Stimulated activated CD4-positive, alpha-beta T cell treated with anti-CD3 and anti-CD28 coated beads, Interleukin-15, amount 100 ng/mL, for 48 hours (primary cell): Measurements from ENCODE around the gene RGS6.

Source experiments
- DNase-seq, 2 donors: peaks; one replicate each; pipeline ENCODE4 v3.0.0-alpha.2; 2020; ENCODE audit warnings: low read depth in 2 of 2

Gene RGS6

GRCh38 chr14:72577521-72577920, 645.3 kb downstream of the RGS6 start:
- no peak for DNase-seq

GRCh38 chr14:72578514-72578913, 646.3 kb downstream of the RGS6 start:
- DNase-seq, result no peak

DNA sequence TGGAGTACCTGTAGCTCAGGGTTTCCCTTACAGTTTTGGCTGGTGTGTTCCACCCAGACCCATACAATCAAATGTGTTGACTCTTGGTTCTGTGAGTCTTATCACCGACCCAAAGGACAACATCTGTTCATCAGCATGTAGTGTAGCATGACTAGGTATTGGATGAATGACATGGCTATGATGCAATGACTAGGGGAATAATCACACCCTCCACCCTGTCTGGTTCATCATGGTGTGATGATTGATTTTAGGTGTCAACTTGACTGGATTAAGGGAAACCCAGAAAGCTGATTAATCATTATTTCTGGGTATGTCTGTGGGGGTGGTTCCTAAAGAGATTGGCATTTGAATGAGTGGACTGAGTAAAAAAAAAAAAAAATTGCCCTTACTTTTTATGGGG, 650.4 kb downstream of the RGS6 start:
- no peak for DNase-seq

- no peak for DNase-seq
Observed at GRCh38 chr14:72583316-72584272, 651.4 kb downstream of the RGS6 start.

GRCh38 chr14:72588521-72588920, 656.3 kb downstream of the RGS6 start:
- no peak for DNase-seq

- DNase-seq, result no peak
Observed at GRCh38 chr14:72589652-72590051, 657.4 kb downstream of the RGS6 start.

DNA sequence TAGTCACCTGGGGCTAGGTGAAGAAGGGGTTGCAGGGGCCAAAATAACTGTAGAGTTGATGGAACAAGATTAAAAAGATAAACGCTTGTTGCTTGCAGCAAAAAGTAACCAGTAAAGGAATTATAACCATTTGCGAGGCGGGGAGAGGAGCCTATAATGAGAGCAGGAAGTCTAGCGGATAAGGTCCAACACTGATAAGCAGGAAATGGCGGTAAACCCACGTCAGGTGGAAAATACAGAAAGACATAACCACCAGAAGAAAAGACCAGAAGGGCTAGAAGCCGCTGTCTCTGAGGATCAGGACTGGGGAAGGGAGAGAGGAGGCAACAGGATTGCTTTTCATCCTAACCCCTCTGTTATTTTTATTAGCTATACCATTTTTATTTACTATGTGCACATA, 658.3 kb downstream of the RGS6 start:
- DNase-seq, result no peak

DNA sequence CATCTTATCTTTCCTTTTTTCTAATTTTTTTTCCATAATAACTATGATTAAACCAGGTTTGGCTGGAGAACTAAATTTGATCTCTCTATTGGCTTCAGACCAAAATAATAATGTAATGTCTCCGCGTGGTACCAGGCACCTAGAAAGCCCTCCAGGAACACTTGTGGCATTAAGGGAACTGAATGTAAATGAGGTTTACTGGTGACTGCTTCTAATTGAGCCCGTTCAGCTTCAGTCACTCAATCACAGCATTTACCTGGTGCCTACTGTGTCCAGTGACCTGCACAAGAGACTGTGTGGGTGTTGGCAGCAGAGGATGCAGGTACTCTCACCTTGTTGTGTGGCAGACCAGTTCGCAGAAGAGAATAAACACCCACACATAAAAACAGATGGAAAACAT, 659.2 kb downstream of the RGS6 start:
- DNase-seq, result no peak

- DNase-seq, result peak in 1 of 2 donors; percentile 11
Observed at GRCh38 chr14:72594099-72594901, 662.1 kb downstream of the RGS6 start.

DNA sequence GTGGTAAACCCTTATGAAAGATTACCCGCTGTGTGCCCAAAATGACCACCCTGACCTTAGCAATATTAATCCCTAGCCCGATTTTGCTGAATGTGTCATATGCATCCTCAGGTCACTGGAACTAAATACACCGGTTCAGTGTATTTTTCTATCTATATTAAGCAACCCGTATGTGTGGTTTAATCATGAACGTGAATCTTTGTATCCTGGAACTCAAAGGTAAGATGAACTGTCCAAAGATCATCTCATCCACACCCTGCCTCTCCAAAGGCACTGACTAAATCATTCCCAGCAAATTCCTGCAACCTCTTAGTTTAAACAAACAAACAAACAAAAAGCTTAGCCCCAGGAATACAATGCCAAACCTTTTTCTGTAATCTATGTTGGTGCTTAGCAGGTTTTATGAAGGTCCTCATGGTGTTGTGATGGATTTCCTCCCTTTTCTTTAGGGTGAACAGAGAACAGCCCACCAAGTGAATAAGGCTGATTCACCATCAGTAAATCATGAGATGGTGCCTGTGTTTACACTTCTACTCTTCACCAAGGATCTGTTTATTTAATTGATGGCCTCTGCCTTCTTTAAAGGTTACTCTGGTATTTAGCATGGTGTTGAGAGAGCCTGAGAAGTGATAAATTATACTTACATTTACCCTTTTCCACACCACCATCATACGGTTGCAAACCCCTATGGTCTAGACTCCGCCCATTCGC, 663.1 kb downstream of the RGS6 start:
- no peak for DNase-seq

DNA sequence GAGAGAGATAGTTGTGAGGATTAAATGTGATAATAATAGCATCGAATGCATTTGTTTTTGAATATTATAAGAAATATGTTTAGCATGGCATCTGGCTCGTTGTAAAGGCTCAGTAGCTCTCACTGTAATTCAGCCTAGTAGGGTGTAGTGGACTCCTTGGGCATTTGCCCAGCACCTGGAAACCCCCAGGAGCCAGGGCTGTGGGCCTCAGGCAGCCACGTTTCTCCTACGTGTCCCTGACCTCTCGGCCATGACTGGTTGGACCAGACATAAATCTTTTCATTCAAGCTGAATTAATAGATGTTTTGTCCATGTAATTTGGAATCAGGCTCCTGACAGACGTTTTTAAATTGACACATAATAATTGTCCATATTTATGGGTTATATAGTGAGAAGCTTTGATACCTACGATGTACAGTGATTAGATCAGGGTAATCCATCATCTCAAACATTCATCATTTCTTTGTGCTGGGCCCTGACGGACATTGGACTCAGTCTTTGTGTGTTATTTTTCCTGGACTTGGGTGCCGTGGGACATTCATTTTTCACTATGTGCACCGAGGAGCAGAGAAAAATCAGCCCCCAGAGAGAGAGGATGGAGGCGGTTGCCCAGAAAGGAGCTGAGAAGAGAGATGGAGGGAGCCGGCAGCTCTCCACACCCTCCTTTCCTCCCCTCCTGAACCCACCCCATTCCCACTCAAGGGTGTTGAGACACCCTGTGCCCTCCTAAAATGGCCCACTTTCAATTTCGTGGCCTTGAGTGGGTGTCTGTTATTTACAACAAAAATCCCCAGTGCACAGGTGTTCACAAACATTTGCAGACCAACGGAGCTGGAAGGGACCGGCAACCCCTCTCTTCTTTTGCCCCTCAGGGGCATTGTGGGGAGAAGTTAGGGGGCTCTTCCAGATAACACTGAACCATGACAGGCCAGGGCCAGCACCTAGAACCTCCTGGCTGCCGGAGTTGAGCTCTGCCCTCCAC, 665.3 kb downstream of the RGS6 start:
- DNase-seq, result no peak

GRCh38 chr14:72598306-72598705, 666.1 kb downstream of the RGS6 start:
- no peak for DNase-seq

DNA sequence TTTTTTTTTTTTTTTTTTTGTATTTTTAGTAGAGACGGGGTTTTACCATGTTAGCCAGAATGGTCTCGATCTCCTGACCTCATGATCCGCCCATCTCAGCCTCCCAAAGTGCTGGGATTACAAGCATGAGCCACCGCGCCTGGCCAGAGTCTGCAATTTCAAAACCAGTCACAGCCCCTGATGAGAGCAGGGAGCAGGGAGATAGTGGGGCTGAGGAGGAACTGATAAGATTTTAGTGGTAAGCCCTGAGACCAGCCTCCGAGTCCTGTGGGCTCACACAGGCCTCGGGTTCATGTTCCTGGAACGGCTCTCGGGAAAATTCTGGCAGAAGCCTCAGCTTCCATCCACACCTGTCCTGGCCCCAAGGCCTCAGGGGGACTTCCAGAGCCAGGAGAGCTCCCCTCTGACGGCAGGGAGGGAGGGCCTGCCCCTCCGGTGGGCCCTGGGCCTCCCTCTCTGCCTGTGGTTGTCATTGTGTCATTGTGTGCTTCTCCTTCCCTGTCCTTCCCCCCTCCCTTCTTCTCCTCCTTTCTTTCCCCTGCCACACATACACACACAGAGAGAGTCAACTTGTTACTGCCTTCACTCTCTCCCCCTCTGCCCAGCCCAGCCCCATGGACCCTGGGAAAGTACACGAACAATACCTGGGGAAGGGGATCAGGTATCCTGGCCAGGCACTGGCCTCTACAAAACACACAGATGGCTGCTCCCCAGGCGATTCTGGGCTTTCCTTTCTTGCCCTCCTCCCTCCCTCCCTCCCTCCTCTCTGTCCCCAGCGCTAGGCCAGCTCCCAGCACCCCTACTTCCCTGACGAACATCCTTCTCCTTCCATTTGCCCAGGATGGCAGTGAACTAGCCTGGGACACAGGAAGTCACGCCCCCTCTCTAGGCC, 667.6 kb downstream of the RGS6 start:
- no peak for DNase-seq

GRCh38 chr14:72600551-72601330, 668.5 kb downstream of the RGS6 start:
- no peak for DNase-seq

GRCh38 chr14:72603639-72604038, 671.4 kb downstream of the RGS6 start:
- no peak for DNase-seq

DNA sequence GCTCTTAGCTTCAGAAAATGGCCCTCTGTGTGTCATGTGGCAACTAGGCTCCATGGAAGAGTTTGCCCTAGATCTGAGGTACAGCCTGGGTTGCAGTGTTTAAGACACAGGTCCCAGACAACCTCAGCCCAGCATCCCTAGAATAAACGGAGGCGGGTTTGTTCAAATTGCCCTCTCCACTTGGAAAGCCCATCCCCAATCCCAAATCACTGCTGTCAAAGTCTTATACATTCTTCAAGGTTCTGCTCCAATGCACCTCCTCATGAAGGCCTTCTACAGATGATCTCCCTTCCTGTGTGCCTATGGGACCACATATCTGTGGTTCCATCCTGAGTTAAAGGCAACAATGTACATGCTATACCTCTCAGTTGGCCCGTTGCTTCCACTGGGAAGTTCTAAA, 671.9 kb downstream of the RGS6 start:
- DNase-seq, result no peak

DNA sequence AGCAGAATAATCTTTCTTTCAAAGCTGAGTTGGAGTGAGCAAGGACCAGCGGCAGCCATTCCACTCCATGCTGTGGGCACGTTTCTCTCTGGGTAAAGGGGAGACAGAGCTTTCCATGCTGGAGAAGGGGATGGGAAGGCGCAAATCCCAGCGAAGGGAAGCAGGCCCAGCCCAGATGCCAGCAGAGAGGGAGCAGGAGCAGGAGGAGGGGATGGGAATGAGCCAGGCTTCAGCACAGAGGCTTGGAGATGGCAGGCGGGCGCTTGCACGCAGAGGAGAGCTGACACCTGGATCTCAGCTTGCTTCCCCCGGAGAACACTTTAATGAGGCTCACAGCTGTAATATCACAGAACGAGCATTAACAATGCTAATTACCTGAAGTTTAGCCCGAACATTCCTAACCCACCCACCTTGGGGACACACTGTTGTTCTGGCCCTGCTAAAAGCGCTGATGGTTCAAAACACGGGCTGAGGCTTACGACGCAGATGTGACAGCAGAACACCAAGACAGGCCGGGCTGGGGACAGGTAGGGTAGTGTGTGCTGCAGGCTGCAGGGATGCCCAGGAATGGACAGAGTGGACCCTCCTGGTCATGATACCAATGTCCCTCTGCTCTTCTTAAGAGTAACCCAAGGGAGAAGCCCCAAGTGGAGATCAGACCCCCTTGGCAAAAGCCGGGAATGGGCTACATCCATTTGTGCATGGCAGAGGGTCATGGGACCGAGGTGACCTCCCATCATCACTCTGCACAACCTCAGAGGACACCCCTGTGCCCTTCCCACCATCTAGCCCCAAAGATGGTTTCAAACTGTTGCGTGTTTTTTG, 673.1 kb downstream of the RGS6 start:
- no peak for DNase-seq

- no peak for DNase-seq
Observed at GRCh38 chr14:72605921-72606220, 673.6 kb downstream of the RGS6 start.
